HG03060 (cell line): Measurements from ENCODE around the gene TNNC2.

Source experiments
- ATAC-seq: cut with Tn5 transposase; IDR thresholded peaks from one replicate; pipeline ENCODE4 v1.9.1; 2021; ENCODE audit warnings: low read depth, moderate number of reproducible peaks; ENCODE audit not compliant: unreplicated experiment

TNNC2 gene

DNA sequence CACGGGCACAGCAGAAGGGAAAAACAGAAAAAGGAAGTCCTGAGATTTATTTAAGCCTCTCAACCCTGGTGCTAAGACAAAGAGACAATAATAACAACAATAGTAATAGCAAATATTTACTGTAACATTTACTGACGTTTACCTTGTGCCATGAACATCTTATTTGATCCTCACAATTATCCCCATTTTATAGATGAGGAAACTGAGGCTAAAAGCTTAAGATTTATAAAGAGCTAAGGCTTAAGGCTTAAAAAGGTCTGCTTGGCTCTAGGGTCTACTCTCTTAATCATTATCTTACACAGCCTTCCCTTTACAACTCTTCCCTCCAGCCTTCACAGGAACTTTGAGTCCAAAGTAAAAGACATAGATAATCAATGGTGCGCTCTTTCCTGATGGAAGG lies 38.8 kb downstream of the TNNC2 start:
- ATAC-seq = no peak

- no peak for ATAC-seq
These were observed 43.3 kb downstream of the TNNC2 start for GRCh38 chr20:45783656-45784294.

DNA sequence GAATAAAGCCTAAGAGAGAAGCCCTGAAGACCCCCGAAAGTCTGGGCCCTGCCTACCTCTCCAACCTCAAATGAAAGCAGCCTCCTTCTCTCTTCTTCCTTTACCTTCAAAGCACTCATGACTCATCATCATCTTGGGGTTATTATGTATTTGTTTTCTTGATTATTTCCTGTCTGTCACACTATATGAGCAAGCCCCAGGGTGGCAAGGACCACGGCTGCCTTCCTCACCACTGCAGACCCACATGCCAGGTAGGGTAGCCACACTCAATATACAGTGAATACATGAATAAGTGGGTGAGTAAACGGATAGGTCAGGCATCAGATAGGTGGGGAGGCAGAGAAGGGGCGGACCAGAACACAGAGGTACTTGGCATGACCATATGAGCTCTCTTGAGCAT lies 44.2 kb downstream of the TNNC2 start:
- no peak for ATAC-seq

DNA sequence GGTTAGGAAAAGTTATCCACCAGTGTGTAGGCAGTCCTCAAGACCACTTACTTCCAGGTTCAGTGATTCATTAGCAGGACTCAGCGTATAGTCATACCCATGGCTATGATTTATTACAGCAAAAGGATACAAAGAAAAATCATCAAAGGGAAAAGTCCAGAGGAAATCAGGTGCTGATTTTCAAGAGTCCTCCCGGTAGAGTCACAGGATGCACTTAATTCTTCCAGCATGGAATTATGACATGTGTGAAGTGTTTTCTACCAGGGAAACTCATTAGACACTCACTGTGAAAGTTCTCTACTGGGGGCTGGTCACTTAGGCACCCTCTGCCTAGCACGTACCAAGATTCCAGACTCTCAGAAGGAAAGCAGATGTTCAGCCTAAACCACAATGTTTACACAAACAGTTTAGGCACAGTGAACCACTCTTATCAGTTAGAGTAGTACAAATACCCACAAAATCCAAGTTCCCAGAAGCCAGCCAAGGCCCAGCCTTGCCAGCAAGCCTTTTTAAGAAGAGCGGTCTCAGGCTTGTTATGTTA lies 45.7 kb downstream of the TNNC2 start:
- ATAC-seq = no peak

DNA sequence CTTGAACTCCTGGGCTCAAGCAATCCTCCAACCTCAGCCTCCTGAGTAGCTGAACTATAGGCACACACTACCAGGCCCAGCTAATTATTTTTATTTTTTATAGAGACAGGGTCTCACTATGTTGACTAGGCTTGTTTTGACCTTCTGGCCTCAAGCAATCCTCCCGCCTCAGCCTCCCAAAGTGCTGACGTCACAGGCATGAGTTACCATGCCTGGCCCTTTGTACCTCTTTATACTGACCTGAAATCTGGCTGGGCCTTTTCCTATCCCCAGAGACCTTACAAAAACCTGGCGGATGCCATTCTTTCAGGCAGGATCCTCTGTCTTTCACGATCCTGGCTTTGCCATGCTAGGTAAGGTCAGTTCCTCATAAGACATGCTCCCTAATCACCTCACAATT lies 47.0 kb downstream of the TNNC2 start:
- no peak for ATAC-seq

GRCh38 chr20:45779011-45779915 lies 47.8 kb downstream of the TNNC2 start:
- no peak for ATAC-seq

DNA sequence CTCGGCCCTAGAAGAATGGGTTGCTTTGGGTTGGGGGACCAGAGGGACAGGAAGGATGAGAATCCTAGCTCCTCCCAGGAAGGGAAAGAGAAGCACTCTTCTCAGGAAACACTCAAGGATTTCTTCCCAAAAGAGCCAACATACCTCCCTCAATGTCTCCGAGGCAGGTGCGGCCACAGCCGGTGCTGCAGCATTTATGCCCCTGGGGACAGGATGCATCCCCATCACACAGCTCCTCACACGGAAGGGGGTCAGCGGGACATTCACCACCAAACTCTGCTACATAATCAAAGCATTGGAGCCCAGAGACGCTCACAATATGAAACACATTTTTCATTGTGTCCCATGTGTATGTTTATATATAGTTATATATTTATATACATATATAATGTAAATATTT lies 50.2 kb downstream of the TNNC2 start:
- ATAC-seq = no peak

GRCh38 chr20:45775411-45775810 lies 51.7 kb downstream of the TNNC2 start:
- no peak for ATAC-seq

GRCh38 chr20:45774945-45775344 lies 52.2 kb downstream of the TNNC2 start:
- no peak for ATAC-seq
